ENCODE results near the gene HERC2. TPM values are rescaled to one million over a fixed set of nuclear protein-coding genes. Genes with fewer than 3 reads are reported as not detected.

Gene HERC2
- total RNA-seq, 4 donors from 2014 or later = 74.1 to 106 (median 88.7) TPM

DNA sequence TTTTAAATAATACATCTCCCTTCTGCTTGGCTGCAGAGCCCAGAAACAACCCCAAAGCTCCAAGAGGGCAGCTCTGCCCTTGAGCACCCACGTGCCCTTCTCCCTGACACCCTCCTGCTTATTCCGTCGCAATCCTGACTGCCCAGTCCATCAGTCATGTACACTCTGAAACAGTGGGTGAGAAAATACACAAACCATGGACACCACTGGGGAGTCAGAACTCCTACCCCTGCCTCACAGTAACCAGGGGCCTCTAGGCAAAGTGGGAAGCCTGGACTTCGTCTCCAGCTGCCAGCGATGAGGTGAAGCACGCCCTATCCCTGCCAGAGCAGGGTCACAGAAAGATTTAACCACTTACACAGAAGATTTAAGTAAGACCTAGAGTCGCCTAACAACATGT is 40.1 kb downstream of the HERC2 start:
- no peaks in the 10 kb centered on the region for H3K4me1 ChIP-seq
- no peaks in the 10 kb centered on the region for H3K27me3 ChIP-seq
- peaks cover 0 to 5% (median 0%) of the 10 kb centered on the region in 4 donors for H3K9me3 ChIP-seq
- H3K4me3 ChIP-seq = no peak overlapping the region
- H3K27ac ChIP-seq = no peak overlapping the region
- 96% methylated on average over 7 of the region's 7 CpGs for WGBS, 2 donors
- no peak for DNase-seq (ENCODE audit: low spot score in 2 of 2)
- TF ChIP-seq CTCF (IDR thresholded peaks at IDR 0.05) (no peak), POLR2A (IDR thresholded peaks at IDR 0.05) (no peak)
- H3K36me3 ChIP-seq = peaks cover 0 to 43% (median 4%) of the 10 kb centered on the region in 3 donors

DNA sequence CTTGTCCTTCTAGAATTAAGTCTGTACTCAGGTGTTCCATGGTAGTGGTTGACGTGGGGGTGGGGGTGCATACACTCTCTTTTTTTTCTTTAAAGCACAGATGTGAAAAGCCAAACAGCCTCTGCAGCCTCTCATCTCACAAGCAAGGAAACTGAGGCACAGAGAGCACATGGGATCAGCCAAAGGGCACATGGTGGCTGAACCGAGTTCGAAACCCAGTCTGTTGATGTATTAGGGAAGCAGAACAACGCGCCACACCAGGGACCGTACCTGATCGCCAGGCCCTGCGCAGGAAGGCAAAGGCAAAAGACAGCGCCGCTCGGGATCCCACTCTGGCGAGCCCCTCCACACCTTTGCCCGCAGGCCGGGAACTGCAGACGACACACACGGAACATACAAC is 47.3 kb downstream of the HERC2 start:
- no peak for DNase-seq (ENCODE audit: low spot score in 2 of 2)
- no peaks in the 10 kb centered on the region for H3K4me1 ChIP-seq
- WGBS, 2 donors = 93 to 95% methylated on average over 16 of the region's 16 CpGs
- TF ChIP-seq POLR2A (IDR thresholded peaks at IDR 0.05) (no peak), CTCF (IDR thresholded peaks at IDR 0.05) (no peak), EP300 (IDR thresholded peaks at IDR 0.05) (no peak)
- H3K27me3 ChIP-seq = no peaks in the 10 kb centered on the region
- peaks cover 0 to 71% (median 4%) of the 10 kb centered on the region in 3 donors for H3K36me3 ChIP-seq
- no peak overlapping the region for H3K27ac ChIP-seq
- no peak overlapping the region for H3K4me3 ChIP-seq
- H3K9me3 ChIP-seq = no peaks in the 10 kb centered on the region

- Histone ChIP-seq H3K27me3 (no peaks in the 10 kb centered on the region), H3K4me3 (no peak overlapping the region), H3K36me3 (peaks cover 0 to 71% (median 4%) of the 10 kb centered on the region in 3 donors), H3K27ac (no peak overlapping the region), H3K9me3 (no peaks in the 10 kb centered on the region), H3K4me1 (no peaks in the 10 kb centered on the region)
- no peak for DNase-seq (ENCODE audit: low spot score in 2 of 2)
- no peak for TF ChIP-seq EP300 (IDR thresholded peaks at IDR 0.05)
- no peak for TF ChIP-seq POLR2A (IDR thresholded peaks at IDR 0.05)
- no peak for TF ChIP-seq CTCF (IDR thresholded peaks at IDR 0.05)
- 85 to 91% methylated on average over 27 of the region's 27 CpGs for WGBS, 2 donors
Observed at GRCh38 chr15:28273873-28274610, 47.9 kb downstream of the HERC2 start.

- WGBS, 2 donors = 41 to 46% methylated on average over 5 of the region's 5 CpGs
- no peak overlapping the region for H3K27ac ChIP-seq
- no peaks in the 10 kb centered on the region for H3K27me3 ChIP-seq
- no peak for DNase-seq (ENCODE audit: low spot score in 2 of 2)
- H3K4me1 ChIP-seq = no peaks in the 10 kb centered on the region
- peaks cover 0 to 72% (median 4%) of the 10 kb centered on the region in 3 donors for H3K36me3 ChIP-seq
- no peaks in the 10 kb centered on the region for H3K9me3 ChIP-seq
- no peak overlapping the region for H3K4me3 ChIP-seq
- TF ChIP-seq POLR2A (IDR thresholded peaks at IDR 0.05) = no peak
- TF ChIP-seq EP300 (IDR thresholded peaks at IDR 0.05) = no peak
- no peak for TF ChIP-seq CTCF (IDR thresholded peaks at IDR 0.05)
Observed at GRCh38 chr15:28273468-28273867, 48.5 kb downstream of the HERC2 start.

DNA sequence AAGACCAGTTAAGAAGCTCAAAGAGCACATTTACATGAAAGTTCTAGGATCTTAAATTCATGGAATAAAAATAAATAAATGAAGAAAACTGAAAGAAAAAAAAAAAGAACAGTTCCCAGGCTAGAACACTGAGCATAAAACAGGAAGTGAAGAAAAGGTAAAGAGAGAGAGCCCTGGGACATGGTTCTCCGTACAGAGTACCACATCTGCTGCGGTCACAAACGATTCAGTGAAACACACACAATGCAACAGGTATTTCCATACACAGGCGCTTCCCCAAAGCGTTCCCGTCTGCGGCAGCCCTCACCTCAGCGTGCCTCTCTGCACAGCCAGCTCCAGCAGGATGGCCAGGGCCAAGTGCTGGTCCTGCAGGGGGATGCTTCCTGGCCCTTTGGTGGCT is 49.4 kb downstream of the HERC2 start:
- WGBS, 2 donors = 90 to 93% methylated on average over 8 of the region's 8 CpGs
- H3K27me3 ChIP-seq = no peaks in the 10 kb centered on the region
- no peaks in the 10 kb centered on the region for H3K4me1 ChIP-seq
- H3K36me3 ChIP-seq = peaks cover 0 to 75% (median 10%) of the 10 kb centered on the region in 3 donors
- no peak overlapping the region for H3K27ac ChIP-seq
- no peak for DNase-seq (ENCODE audit: low spot score in 2 of 2)
- H3K4me3 ChIP-seq = no peak overlapping the region
- no peaks in the 10 kb centered on the region for H3K9me3 ChIP-seq
- no peak for TF ChIP-seq POLR2A (IDR thresholded peaks at IDR 0.05)
- no peak for TF ChIP-seq EP300 (IDR thresholded peaks at IDR 0.05)
- no peak for TF ChIP-seq CTCF (IDR thresholded peaks at IDR 0.05)

Measured in tibial nerve (tissue), 4 donors.